ENCODE measurements around the gene LIN7A. TPM values are rescaled to one million over a fixed set of nuclear protein-coding genes. Genes with fewer than 3 reads are reported as not detected.

Gene LIN7A
- total and polyA plus RNA-seq, 8 donors, result 0.12 to 1.5 (median 0.64) TPM

DNA sequence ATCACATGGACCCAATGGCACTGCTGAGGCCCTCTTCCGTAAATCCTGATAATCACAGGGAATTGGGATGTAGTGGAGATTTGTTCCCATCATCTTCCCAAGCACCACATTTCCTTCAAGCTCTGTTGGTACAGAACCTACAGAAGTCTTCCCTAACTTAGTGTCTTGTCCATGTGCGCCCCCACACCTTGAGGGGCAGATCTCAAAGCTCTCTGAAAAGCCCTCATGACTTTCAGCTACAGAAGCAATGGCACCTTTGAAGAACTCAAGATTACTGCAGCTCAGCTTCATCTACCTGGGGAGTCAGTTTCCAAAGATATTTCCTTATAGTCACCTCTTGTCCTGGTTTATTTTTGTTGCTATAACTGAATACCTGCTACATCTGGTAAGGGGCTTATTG, 166.8 kb downstream of the LIN7A start:
- H3K36me3 ChIP-seq, result no peaks in the 10 kb centered on the region
- intact Hi-C loops (cut with DNase I), result no loop called here
- 91 to 96% methylated on average over 2 of the region's 2 CpGs for WGBS, 2 donors

DNA sequence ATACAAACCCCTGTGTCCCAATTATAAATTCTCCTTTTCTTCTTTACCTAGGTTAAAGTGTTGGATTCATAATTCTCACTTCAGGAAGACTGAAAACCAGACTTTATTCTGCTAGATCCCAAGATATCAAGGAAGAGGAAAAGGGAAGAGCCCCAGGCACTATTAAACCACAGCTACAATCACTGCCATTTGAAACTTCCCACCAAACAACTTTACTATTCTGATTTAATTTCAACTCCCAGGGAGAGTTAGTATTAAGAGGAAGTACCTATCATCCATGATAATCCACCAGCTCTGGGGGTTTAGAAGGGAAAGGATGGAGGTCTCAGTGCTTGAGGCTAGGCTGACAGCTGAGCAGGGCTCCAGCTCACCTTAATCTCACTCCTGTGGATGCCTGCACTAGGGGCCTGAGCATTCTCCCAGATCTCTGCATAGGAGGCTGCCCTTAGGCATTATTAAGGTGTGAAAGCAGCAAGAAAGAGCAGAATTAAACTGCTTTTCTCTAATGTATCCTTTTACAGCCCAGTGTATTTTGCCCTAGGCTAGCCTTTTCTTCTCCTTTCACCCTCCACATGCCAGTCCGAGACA, 168.1 kb downstream of the LIN7A start:
- 58 to 92% methylated on average over 1 of the region's 1 CpG for WGBS, 2 donors
- TF ChIP-seq, protein P1, sequence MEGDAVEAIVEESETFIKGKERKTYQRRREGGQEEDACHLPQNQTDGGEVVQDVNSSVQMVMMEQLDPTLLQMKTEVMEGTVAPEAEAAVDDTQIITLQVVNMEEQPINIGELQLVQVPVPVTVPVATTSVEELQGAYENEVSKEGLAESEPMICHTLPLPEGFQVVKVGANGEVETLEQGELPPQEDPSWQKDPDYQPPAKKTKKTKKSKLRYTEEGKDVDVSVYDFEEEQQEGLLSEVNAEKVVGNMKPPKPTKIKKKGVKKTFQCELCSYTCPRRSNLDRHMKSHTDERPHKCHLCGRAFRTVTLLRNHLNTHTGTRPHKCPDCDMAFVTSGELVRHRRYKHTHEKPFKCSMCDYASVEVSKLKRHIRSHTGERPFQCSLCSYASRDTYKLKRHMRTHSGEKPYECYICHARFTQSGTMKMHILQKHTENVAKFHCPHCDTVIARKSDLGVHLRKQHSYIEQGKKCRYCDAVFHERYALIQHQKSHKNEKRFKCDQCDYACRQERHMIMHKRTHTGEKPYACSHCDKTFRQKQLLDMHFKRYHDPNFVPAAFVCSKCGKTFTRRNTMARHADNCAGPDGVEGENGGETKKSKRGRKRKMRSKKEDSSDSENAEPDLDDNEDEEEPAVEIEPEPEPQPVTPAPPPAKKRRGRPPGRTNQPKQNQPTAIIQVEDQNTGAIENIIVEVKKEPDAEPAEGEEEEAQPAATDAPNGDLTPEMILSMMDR (IDR thresholded peaks at IDR 0.05), result no peak
- no peak overlapping the region for H3K4me3 ChIP-seq
- no peaks in the 10 kb centered on the region for H3K4me1 ChIP-seq
- FAIRE-seq (no peak), ATAC-seq (no peak), DNase-seq (no peak)
- intact Hi-C loops (cut with DNase I), result loop anchor here in 1 of 3 donors (10.0 kb wide), 1 partner anchor 355 kb away; no protein-coding TSS in a partner anchor
- H3K36me3 ChIP-seq, result no peaks in the 10 kb centered on the region
- H3K27me3 ChIP-seq, result no peaks in the 10 kb centered on the region
- H3K9me3 ChIP-seq, result no peaks in the 10 kb centered on the region
- no peak overlapping the region for H3K27ac ChIP-seq

More for the DNA sequence above, 166.8 kb downstream of the LIN7A start:
- no peak overlapping the region for H3K27ac ChIP-seq
- no peaks in the 10 kb centered on the region for H3K4me1 ChIP-seq
- no peak for FAIRE-seq
- H3K4me3 ChIP-seq, result no peak overlapping the region
- H3K27me3 ChIP-seq, result no peaks in the 10 kb centered on the region
- TF ChIP-seq, protein P1 (IDR thresholded peaks at IDR 0.05), result no peak
- ATAC-seq, result no peak
- H3K9me3 ChIP-seq, result no peaks in the 10 kb centered on the region
- DNase-seq, result no peak

DNA sequence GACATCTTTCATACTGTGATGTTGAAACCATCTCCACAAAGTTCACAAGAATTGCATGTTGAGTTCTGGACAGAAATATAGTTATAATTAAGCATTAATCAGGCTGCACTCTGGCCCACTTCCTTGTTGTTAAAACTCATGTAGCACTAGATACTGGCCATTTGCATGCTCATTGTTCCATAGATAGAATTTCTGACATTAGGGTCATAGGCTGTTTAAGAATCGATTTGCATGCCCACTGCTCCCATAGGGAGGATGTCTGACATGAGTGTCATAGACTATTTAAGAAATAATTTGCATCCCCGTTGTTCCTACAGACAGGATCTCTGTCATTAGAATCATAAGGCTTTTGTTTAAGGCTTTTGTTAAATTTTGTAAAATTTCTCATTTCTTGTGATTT, 170.8 kb downstream of the LIN7A start:
- Histone ChIP-seq H3K36me3 (no peaks in the 10 kb centered on the region), H3K27ac (no peak overlapping the region), H3K4me3 (no peak overlapping the region), H3K4me1 (no peaks in the 10 kb centered on the region), H3K27me3 (no peaks in the 10 kb centered on the region), H3K9me3 (no peaks in the 10 kb centered on the region)
- ATAC-seq (no peak), DNase-seq (no peak), FAIRE-seq (no peak)
- WGBS, 2 donors, result 57 to 64% methylated on average over 2 of the region's 2 CpGs
- intact Hi-C loops (cut with DNase I), result loop anchor here in 1 of 3 donors (10.0 kb wide), 1 partner anchor 352 kb away; no protein-coding TSS in a partner anchor
- TF ChIP-seq, protein P1 (IDR thresholded peaks at IDR 0.05), result no peak

DNA sequence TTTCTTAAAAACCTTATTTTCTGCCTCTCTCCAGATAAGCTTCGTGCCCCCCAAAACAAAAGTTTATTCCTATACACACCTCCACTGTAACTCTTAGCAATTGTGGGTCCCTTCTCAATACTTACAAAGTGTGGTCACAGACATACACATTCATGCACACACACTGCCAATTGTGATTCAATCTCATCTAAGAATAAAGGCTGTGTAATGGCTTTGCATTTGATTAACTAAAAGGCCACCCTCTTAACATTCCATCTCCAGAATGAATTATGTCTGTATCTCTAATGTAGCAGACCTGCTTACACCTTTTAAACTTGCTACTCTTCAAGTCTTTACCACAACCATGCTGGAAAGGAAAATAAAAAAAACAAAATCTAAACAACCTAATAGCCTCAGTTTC, 171.5 kb downstream of the LIN7A start:
- intact Hi-C loops (cut with DNase I), result loop anchor here in 1 of 3 donors (10.0 kb wide), 1 partner anchor 351 kb away; no protein-coding TSS in a partner anchor
- Histone ChIP-seq H3K4me1 (no peaks in the 10 kb centered on the region), H3K36me3 (no peaks in the 10 kb centered on the region), H3K9me3 (no peaks in the 10 kb centered on the region), H3K4me3 (no peak overlapping the region), H3K27me3 (no peaks in the 10 kb centered on the region), H3K27ac (no peak overlapping the region)
- no peak for FAIRE-seq
- TF ChIP-seq, protein P1 (IDR thresholded peaks at IDR 0.05), result no peak
- WGBS, 2 donors, result 81 to 82% methylated on average over 1 of the region's 1 CpG
- no peak for ATAC-seq
- DNase-seq, result no peak

DNA sequence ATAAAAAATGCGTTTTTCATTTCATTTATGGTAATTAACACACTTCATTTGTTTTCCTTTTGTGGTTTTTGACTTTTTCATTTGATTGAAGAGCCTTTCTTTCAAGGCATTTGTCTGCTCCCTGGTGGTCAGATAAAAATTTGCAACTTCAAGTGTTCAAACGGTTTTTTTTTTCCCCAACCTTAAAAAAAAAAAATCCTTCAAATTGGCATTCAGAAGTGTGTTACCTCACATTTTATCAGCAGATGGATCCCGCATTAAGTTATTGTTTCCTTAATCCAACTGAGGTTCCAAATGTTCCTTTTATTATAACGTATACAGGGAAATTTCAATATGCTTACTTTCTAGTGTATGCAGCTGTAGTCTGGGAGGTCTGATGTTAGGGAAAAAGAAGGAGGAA, 173.9 kb downstream of the LIN7A start:
- WGBS, 2 donors, result 2% methylated on average over 4 of the region's 4 CpGs
- Histone ChIP-seq H3K36me3 (no peaks in the 10 kb centered on the region), H3K9me3 (no peaks in the 10 kb centered on the region), H3K4me3 (no peak overlapping the region), H3K4me1 (no peaks in the 10 kb centered on the region), H3K27me3 (no peaks in the 10 kb centered on the region), H3K27ac (no peak overlapping the region)
- intact Hi-C loops (cut with DNase I), result loop anchor here in 2 of 3 donors (5.0 to 10.0 kb wide), 2 partner anchors 349 to 357 kb away; no protein-coding TSS in a partner anchor
- FAIRE-seq (peak; percentile 60), DNase-seq (no peak), ATAC-seq (peak in 3 of 4 donors; percentile 41 to 61 (median 52))
- TF ChIP-seq, protein P1 (IDR thresholded peaks at IDR 0.05), result peak in 3 of 4 donors; percentile 12 to 44 (median 35)
